ENCODE results near the gene PWWP2B.

DNA sequence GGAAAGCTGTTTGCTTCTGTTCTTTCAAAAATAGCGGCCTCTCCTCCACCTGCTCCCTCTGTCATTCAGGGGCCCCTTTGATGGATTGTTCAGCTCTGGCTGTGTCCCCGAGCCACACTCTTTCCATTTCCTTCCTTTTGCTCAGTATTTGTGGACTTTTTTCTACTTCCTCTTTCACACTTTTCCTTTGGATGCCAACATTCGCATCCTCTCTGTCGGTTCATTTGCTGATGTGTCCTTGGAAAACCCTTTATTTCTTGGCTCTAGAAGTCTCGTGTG is 11.7 kb upstream of the PWWP2B start:
- TF ChIP-seq, protein P1, sequence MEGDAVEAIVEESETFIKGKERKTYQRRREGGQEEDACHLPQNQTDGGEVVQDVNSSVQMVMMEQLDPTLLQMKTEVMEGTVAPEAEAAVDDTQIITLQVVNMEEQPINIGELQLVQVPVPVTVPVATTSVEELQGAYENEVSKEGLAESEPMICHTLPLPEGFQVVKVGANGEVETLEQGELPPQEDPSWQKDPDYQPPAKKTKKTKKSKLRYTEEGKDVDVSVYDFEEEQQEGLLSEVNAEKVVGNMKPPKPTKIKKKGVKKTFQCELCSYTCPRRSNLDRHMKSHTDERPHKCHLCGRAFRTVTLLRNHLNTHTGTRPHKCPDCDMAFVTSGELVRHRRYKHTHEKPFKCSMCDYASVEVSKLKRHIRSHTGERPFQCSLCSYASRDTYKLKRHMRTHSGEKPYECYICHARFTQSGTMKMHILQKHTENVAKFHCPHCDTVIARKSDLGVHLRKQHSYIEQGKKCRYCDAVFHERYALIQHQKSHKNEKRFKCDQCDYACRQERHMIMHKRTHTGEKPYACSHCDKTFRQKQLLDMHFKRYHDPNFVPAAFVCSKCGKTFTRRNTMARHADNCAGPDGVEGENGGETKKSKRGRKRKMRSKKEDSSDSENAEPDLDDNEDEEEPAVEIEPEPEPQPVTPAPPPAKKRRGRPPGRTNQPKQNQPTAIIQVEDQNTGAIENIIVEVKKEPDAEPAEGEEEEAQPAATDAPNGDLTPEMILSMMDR (IDR thresholded peaks at IDR 0.05 in 8 of 11, conservative IDR thresholded peaks at IDR 0.05 in 3 of 11): no peak
- TF ChIP-seq POLR2A (IDR thresholded peaks at IDR 0.05): no peak
